Type B pancreatic cell (in vitro differentiated cells): ENCODE data around the gene SERAC1. TPM values are rescaled to one million over a fixed set of nuclear protein-coding genes. Genes with fewer than 3 reads are reported as not detected.
"Not testable (repeated sequence)": the region's sequence is repeated elsewhere in the genome, so short reads cannot be mapped to it uniquely, and the experiment has no call there.

Experiments
- DNase-seq: peaks from one replicate; pipeline ENCODE4 v3.0.0; 2021; ENCODE audit warnings: mixed read lengths; ENCODE audit not compliant: unreplicated experiment; ENCODE audit errors: extremely low spot score
- H3K27ac Mint-ChIP-seq: 2 replicates; pipeline ENCODE4 v1.8.0; 2021; ENCODE audit warnings: mild to moderate bottlenecking, mixed read lengths
- H3K27me3 Mint-ChIP-seq: 2 replicates; pipeline ENCODE4 v1.8.0; 2021; ENCODE audit warnings: mixed read lengths
- H3K36me3 Mint-ChIP-seq: 2 replicates; pipeline ENCODE4 v1.8.0; 2021; ENCODE audit warnings: mixed read lengths
- H3K4me1 Mint-ChIP-seq: one replicate; pipeline ENCODE4 v1.8.0; 2021; ENCODE audit warnings: mixed read lengths; ENCODE audit not compliant: unreplicated experiment
- H3K4me3 Mint-ChIP-seq: 2 replicates; pipeline ENCODE4 v1.8.0; 2021; ENCODE audit warnings: mild to moderate bottlenecking, mixed read lengths
- H3K9me3 Mint-ChIP-seq: 2 replicates; pipeline ENCODE4 v1.8.0; 2021; ENCODE audit warnings: mixed read lengths
- CTCF ChIP-seq: fragments of 200-600 bp; sonication (generic); conservative IDR thresholded peaks from 2 replicates; pipeline ENCODE4 v1.5.0; 2021; ENCODE audit warnings: antibody characterized with exemption, mild to moderate bottlenecking
- total RNA-seq: library from RNA; stranded (reverse); gene quantifications from 2 replicates; pipeline ENCODE4 v1.2.1, GENCODE V29; 2021; ENCODE audit warnings: low replicate concordance

The SERAC1 gene
- total RNA-seq, 1 donor from 2014 or later = 11.2 TPM

- TF ChIP-seq CTCF = no peak
- no peak for DNase-seq
- Mint-ChIP-seq H3K27me3 (no peaks in the 10 kb centered on the region), H3K9me3 (no peaks in the 10 kb centered on the region), H3K4me3 (no peak overlapping the region), H3K36me3 (peaks cover 17% of the 10 kb centered on the region), H3K27ac (no peak overlapping the region), H3K4me1 (peaks cover 4% of the 10 kb centered on the region)
Measured at GRCh38 chr6:158158123-158158522, 9.9 kb downstream of the SERAC1 start.

- Mint-ChIP-seq H3K36me3 (peaks cover 17% of the 10 kb centered on the region), H3K9me3 (no peaks in the 10 kb centered on the region), H3K4me3 (no peak overlapping the region), H3K4me1 (peaks cover 4% of the 10 kb centered on the region), H3K27me3 (no peaks in the 10 kb centered on the region), H3K27ac (no peak overlapping the region)
- no peak for TF ChIP-seq CTCF
- no peak for DNase-seq
Measured at GRCh38 chr6:158157064-158157764, 10.8 kb downstream of the SERAC1 start.

GRCh38 chr6:158154816-158155215 lies 13.2 kb downstream of the SERAC1 start:
- no peak for TF ChIP-seq CTCF
- H3K4me1 Mint-ChIP-seq = no peaks in the 10 kb centered on the region
- H3K27ac Mint-ChIP-seq = no peak overlapping the region

GRCh38 chr6:158153576-158153975 lies 14.5 kb downstream of the SERAC1 start:
- Mint-ChIP-seq H3K27me3 (no peaks in the 10 kb centered on the region), H3K27ac (no peak overlapping the region), H3K36me3 (peaks cover 15% of the 10 kb centered on the region), H3K9me3 (no peaks in the 10 kb centered on the region), H3K4me3 (no peak overlapping the region), H3K4me1 (no peaks in the 10 kb centered on the region)
- no peak for TF ChIP-seq CTCF
- DNase-seq = no peak

More at GRCh38 chr6:158154816-158155215, 13.2 kb downstream of the SERAC1 start:
- H3K36me3 Mint-ChIP-seq = peaks cover 8% of the 10 kb centered on the region
- no peaks in the 10 kb centered on the region for H3K27me3 Mint-ChIP-seq
- no peak overlapping the region for H3K4me3 Mint-ChIP-seq
- no peaks in the 10 kb centered on the region for H3K9me3 Mint-ChIP-seq
- DNase-seq = no peak

- no peak for DNase-seq
- H3K27me3 Mint-ChIP-seq = no peaks in the 10 kb centered on the region
- no peak overlapping the region for H3K27ac Mint-ChIP-seq
- peaks cover 15% of the 10 kb centered on the region for H3K36me3 Mint-ChIP-seq
- H3K4me3 Mint-ChIP-seq = no peak overlapping the region
- TF ChIP-seq CTCF = no peak
- H3K9me3 Mint-ChIP-seq = no peaks in the 10 kb centered on the region
- no peaks in the 10 kb centered on the region for H3K4me1 Mint-ChIP-seq
Measured at GRCh38 chr6:158152659-158153058, 15.4 kb downstream of the SERAC1 start.

- peaks cover 11% of the 10 kb centered on the region for H3K36me3 Mint-ChIP-seq
- H3K4me1 Mint-ChIP-seq, H3K9me3 Mint-ChIP-seq, H3K27me3 Mint-ChIP-seq, DNase-seq, H3K4me3 Mint-ChIP-seq, H3K27ac Mint-ChIP-seq: not testable (repeated sequence)
Measured at GRCh38 chr6:158152025-158152424, 16.0 kb downstream of the SERAC1 start.
